ENCODE results near the gene ASB4.

The ASB4 gene

DNA sequence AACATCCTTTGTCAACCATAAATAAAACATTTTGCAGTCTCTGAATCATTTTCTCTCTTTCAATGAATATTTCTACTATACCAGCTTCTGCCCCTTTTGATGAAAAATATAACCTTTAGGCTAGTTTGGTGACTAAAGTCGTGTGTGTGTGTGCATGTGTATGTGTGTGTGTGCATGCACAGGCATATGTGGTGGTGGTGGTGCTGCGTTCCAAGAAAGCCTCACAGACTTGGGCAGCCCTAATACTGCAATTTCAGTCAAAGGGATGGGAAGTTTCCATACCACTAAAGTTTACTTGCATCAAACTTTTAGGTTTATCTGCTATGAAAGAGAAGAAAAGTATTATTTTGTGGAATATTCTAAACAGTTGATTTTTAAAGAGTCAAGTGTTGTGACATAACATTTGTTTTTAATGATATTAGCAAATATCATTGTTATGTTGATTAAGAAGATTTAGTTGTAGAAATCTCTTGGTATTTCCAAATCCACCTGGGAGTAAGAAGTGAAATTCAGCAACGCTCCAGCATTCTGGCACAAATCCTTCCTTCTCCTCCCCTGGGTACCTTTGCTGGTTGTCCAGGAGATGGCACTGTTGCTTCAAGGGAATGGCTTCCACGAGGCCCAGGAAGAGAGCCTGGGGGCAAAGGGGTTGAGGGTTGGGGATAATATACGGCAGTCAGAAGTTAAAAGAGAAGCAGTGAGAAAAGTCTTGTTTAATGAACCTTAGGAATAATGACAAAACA, 41.5 kb downstream of the ASB4 start:
- no peak overlapping the region for H3K4me3 Mint-ChIP-seq
- peaks cover 24% of the 10 kb centered on the region for H3K27me3 Mint-ChIP-seq (ENCODE audit: low read depth)
- no peak overlapping the region for H3K27ac Mint-ChIP-seq
- no peaks in the 10 kb centered on the region for H3K36me3 Mint-ChIP-seq (ENCODE audit: low read depth)
- DNase-seq (ENCODE audit: low spot score) = no peak
- peaks cover 2% of the 10 kb centered on the region for H3K4me1 Mint-ChIP-seq (ENCODE audit: low read depth)
- no peaks in the 10 kb centered on the region for H3K9me3 Mint-ChIP-seq

- H3K4me1 Mint-ChIP-seq (ENCODE audit: low read depth) = peaks cover 2% of the 10 kb centered on the region
- peaks cover 21% of the 10 kb centered on the region for H3K27me3 Mint-ChIP-seq (ENCODE audit: low read depth)
- no peak overlapping the region for H3K4me3 Mint-ChIP-seq
- no peak overlapping the region for H3K27ac Mint-ChIP-seq
- no peak for DNase-seq (ENCODE audit: low spot score)
- no peaks in the 10 kb centered on the region for H3K9me3 Mint-ChIP-seq
- no peaks in the 10 kb centered on the region for H3K36me3 Mint-ChIP-seq (ENCODE audit: low read depth)
These were observed 42.1 kb downstream of the ASB4 start for GRCh38 chr7:95527776-95528250.

DNA sequence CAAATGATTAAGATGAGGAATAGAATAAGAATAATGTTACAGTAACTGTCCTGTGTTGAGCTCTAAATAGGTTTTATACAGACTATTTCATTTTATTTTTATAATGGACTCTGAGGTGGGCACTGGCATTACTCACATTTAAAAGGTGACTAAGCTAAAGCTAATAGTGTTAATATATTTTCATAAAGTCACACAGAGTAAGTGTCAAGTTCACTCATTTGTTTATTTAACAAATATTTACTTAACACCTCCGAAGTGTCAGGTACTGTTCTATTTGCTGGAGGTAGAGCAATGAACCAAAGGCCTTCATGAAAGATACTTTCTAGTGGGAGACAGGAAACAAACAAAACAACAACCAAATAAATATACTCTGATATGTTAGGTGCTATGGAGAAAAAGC, 44.0 kb downstream of the ASB4 start:
- Mint-ChIP-seq H3K27ac (no peak overlapping the region), H3K36me3 (ENCODE audit: low read depth) (no peaks in the 10 kb centered on the region), H3K4me3 (no peak overlapping the region), H3K27me3 (ENCODE audit: low read depth) (peaks cover 19% of the 10 kb centered on the region), H3K4me1 (ENCODE audit: low read depth) (peaks cover 2% of the 10 kb centered on the region), H3K9me3 (no peaks in the 10 kb centered on the region)
- DNase-seq (ENCODE audit: low spot score) = no peak

DNA sequence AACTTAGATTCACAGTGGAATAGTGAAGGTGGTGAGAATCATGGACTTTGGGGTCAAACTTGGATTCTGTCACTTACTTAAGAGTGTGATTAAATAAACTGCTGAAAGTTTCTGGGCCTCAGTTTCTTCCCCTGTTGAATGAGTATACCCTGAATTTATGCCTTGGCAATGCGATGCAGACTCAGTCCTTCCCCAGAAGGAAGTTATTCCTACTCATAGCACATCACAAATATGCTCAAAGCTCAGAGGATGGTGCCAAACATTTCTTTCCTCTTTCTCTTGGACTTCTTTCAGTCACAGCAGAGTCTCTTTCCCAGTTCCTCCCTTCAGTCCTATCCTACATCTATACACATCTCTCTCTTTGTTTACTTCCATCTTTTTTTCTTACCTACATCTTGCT, 45.1 kb downstream of the ASB4 start:
- Mint-ChIP-seq H3K27me3 (ENCODE audit: low read depth) (peaks cover 18% of the 10 kb centered on the region), H3K36me3 (ENCODE audit: low read depth) (no peaks in the 10 kb centered on the region), H3K4me3 (no peak overlapping the region), H3K4me1 (ENCODE audit: low read depth) (peaks cover 2% of the 10 kb centered on the region), H3K9me3 (no peaks in the 10 kb centered on the region), H3K27ac (no peak overlapping the region)
- no peak for DNase-seq (ENCODE audit: low spot score)

DNA sequence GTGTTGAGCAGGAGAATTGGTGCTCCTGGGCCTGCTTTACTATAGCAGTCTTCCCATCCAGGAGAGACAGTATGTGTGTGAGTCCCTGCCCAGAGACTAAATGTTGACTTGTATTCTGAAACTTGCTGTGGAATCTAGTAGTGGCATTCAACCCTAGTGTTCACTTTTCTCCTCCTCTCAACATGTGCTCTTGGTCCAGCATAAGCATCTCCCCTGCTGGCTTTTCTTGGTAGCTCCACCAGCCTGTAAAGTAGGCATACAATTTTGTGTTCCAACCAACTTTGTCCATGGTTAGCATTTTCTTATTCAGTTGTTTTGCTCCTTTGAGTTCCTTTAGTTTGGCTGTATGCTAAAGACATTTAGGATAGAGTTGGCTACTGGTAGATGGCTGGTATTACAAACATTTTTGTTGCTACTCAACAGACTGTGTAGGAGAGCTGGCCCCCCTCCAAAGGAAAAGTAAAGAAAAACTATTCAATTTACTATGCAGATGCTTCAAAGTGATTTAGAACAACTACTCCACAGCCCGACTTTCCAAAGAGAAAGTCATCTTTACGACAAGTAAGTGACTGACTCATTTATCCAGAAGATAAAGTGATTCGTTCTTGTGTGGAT, 46.0 kb downstream of the ASB4 start:
- Mint-ChIP-seq H3K27ac (no peak overlapping the region), H3K36me3 (ENCODE audit: low read depth) (no peaks in the 10 kb centered on the region), H3K27me3 (ENCODE audit: low read depth) (peaks cover 14% of the 10 kb centered on the region), H3K4me1 (ENCODE audit: low read depth) (peaks cover 2% of the 10 kb centered on the region), H3K4me3 (no peak overlapping the region), H3K9me3 (no peaks in the 10 kb centered on the region)
- DNase-seq (ENCODE audit: low spot score) = no peak

DNA sequence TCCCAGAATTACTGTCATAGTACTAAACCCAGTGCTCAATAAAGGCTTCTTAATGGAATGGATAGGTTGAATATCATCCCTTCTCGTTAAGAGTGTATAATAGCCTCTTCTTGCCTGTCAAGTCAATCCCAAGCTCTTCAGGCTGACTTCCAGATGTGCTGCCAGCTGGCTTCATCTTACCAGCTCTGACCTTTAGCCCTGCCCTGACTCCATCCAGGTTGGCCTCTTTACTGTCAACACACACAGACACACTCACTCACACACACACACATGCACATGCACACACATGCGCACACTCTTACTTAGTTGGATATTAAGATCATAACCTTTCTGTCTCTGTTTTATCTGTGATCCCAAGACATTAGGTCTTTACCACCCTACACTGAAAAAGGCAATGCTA, 49.1 kb downstream of the ASB4 start:
- H3K4me3 Mint-ChIP-seq = no peak overlapping the region

DNA sequence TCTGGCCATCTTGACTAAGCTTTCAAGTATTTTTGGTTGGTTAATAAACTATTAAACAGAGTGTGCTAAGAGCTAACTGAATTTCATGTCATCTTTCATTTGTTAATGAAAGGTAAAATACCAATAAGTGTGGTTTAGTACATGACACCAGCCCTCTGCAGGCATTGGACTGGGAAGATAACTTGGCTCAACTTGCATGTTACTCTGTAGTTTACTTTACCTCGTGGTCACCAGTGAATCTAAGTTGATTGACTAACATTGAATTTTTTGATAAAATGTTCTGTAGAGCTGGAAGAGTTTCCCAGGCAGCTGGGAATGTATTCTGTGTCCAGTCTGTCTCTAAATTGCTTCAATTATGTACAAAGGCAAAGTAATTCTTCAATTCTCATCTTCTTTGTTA, 49.9 kb downstream of the ASB4 start:
- no peaks in the 10 kb centered on the region for H3K4me1 Mint-ChIP-seq (ENCODE audit: low read depth)
- H3K27me3 Mint-ChIP-seq (ENCODE audit: low read depth) = peaks cover 23% of the 10 kb centered on the region
- H3K36me3 Mint-ChIP-seq (ENCODE audit: low read depth) = no peaks in the 10 kb centered on the region
- no peak for DNase-seq (ENCODE audit: low spot score)
- no peak overlapping the region for H3K4me3 Mint-ChIP-seq
- H3K27ac Mint-ChIP-seq = no peak overlapping the region
- H3K9me3 Mint-ChIP-seq = no peaks in the 10 kb centered on the region

More for the DNA sequence above, 49.1 kb downstream of the ASB4 start:
- Mint-ChIP-seq H3K27ac (no peak overlapping the region), H3K36me3 (ENCODE audit: low read depth) (no peaks in the 10 kb centered on the region), H3K9me3 (no peaks in the 10 kb centered on the region), H3K4me1 (ENCODE audit: low read depth) (no peaks in the 10 kb centered on the region), H3K27me3 (ENCODE audit: low read depth) (peaks cover 18% of the 10 kb centered on the region)
- DNase-seq (ENCODE audit: low spot score) = no peak

DNA sequence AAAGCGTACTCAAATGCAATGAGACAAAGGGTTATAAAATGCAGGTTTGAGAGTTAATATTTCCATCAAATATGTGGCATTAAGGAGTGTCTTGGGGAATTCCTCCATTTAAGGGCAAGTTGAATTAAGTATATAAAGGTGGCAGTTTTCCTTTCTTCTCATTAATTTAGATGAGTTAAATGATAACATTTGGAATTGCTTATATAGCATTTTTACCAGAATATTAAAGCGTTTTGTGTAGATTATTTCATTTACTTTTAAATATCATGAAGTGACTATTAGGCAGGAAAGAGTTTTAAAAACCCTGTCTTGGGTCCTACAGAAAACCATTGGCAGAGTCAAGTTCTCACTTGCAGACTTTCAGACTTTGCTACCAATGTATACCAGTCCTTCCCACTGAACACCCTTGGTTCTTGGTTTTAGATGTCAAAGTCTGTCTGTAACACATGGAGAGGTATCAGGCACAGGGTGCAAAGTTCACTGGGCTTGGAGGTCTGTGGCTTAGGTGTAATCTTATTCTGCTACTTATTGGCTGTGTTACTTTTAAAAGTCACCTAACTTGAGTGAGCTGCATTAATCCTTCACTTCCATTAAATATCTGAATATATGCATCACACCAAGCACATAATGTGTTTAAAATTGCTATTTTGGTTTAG, 51.0 kb downstream of the ASB4 start:
- no peak overlapping the region for H3K27ac Mint-ChIP-seq
- H3K36me3 Mint-ChIP-seq (ENCODE audit: low read depth) = no peaks in the 10 kb centered on the region
- H3K27me3 Mint-ChIP-seq (ENCODE audit: low read depth) = peaks cover 23% of the 10 kb centered on the region
- no peak for DNase-seq (ENCODE audit: low spot score)
- no peak overlapping the region for H3K4me3 Mint-ChIP-seq
- no peaks in the 10 kb centered on the region for H3K4me1 Mint-ChIP-seq (ENCODE audit: low read depth)
- no peaks in the 10 kb centered on the region for H3K9me3 Mint-ChIP-seq

DNA sequence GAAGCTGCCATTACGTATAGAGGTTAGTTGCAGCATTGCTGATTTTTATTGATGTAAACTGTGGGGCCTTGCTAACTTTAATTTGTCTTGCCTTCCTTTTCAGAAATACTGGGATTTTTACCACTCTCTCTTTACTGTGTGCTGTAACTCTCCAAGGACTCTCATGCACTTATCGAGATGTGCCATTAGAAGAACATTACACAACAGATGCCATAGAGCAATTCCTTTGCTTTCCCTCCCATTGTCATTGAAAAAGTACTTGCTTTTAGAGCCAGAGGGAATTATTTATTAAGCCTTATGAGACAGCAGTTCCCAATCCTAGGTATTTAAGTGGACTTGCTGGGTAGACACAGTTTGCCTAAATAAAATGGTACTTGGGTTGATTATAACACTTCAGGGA, 51.7 kb downstream of the ASB4 start:
- peaks cover 25% of the 10 kb centered on the region for H3K27me3 Mint-ChIP-seq (ENCODE audit: low read depth)
- DNase-seq (ENCODE audit: low spot score) = no peak
- H3K27ac Mint-ChIP-seq = no peak overlapping the region
- H3K9me3 Mint-ChIP-seq = no peaks in the 10 kb centered on the region
- H3K4me1 Mint-ChIP-seq (ENCODE audit: low read depth) = no peaks in the 10 kb centered on the region
- no peaks in the 10 kb centered on the region for H3K36me3 Mint-ChIP-seq (ENCODE audit: low read depth)
- H3K4me3 Mint-ChIP-seq = no peak overlapping the region

DNA sequence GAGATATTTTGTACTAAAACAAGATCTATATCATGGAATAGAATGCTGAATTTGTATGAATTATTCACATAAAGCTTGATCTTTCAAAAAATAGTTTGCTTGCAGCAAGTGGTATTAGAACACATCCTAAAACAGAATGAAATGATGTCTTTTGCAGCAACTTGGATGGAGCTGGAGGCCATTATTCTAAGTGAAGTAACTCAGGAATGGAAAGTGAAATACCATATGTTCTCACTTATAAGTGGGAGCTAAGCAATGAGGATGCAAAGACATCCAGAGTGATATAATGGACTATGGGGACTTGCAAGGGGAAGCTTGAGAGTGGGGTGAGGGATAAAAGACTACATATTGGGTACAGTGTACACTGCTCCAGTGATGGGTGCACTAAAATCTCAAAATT, 53.7 kb downstream of the ASB4 start:
- H3K27ac Mint-ChIP-seq = no peak overlapping the region
- no peaks in the 10 kb centered on the region for H3K4me1 Mint-ChIP-seq (ENCODE audit: low read depth)
- H3K4me3 Mint-ChIP-seq = no peak overlapping the region
- peaks cover 22% of the 10 kb centered on the region for H3K27me3 Mint-ChIP-seq (ENCODE audit: low read depth)
- no peaks in the 10 kb centered on the region for H3K36me3 Mint-ChIP-seq (ENCODE audit: low read depth)
- DNase-seq (ENCODE audit: low spot score) = no peak
- H3K9me3 Mint-ChIP-seq = no peaks in the 10 kb centered on the region

DNA sequence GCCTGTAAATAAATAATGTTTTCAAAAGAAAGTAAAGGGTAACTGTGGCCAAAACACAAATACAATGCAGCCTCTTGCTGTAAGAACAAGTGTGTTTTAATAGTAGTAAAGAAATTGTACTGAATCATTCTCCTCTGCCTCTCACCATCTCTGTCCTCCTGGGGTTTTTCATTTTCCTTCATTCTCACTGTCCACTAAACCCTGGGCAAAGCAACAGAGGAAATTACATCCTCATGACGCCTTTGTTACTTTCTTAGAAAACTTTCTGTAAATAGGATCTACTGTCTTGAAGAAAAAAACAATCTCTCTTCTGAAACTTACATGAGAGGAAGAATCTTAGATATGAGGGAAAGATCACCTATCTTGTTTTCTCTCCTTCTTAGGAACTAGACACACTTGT, 54.6 kb downstream of the ASB4 start:
- DNase-seq (ENCODE audit: low spot score) = no peak
- Mint-ChIP-seq H3K27ac (no peak overlapping the region), H3K9me3 (no peaks in the 10 kb centered on the region), H3K27me3 (ENCODE audit: low read depth) (peaks cover 16% of the 10 kb centered on the region), H3K36me3 (ENCODE audit: low read depth) (no peaks in the 10 kb centered on the region), H3K4me1 (ENCODE audit: low read depth) (no peaks in the 10 kb centered on the region), H3K4me3 (no peak overlapping the region)

- no peak overlapping the region for H3K27ac Mint-ChIP-seq
- H3K4me3 Mint-ChIP-seq = no peak overlapping the region
- H3K9me3 Mint-ChIP-seq = no peaks in the 10 kb centered on the region
- peaks cover 14% of the 10 kb centered on the region for H3K27me3 Mint-ChIP-seq (ENCODE audit: low read depth)
- H3K36me3 Mint-ChIP-seq (ENCODE audit: low read depth) = no peaks in the 10 kb centered on the region
- no peak for DNase-seq (ENCODE audit: low spot score)
- H3K4me1 Mint-ChIP-seq (ENCODE audit: low read depth) = no peaks in the 10 kb centered on the region
These were observed 57.6 kb downstream of the ASB4 start for GRCh38 chr7:95543312-95543711.

GRCh38 chr7:95544171-95544570, 58.4 kb downstream of the ASB4 start:
- H3K4me3 Mint-ChIP-seq = no peak overlapping the region
- DNase-seq (ENCODE audit: low spot score) = no peak
- no peaks in the 10 kb centered on the region for H3K9me3 Mint-ChIP-seq
- peaks cover 10% of the 10 kb centered on the region for H3K27me3 Mint-ChIP-seq (ENCODE audit: low read depth)
- H3K27ac Mint-ChIP-seq = no peak overlapping the region
- no peaks in the 10 kb centered on the region for H3K36me3 Mint-ChIP-seq (ENCODE audit: low read depth)
- no peaks in the 10 kb centered on the region for H3K4me1 Mint-ChIP-seq (ENCODE audit: low read depth)

- DNase-seq (ENCODE audit: low spot score) = no peak
These were observed 59.4 kb downstream of the ASB4 start for GRCh38 chr7:95545007-95545615.

More at GRCh38 chr7:95545007-95545615, 59.4 kb downstream of the ASB4 start:
- H3K9me3 Mint-ChIP-seq = no peaks in the 10 kb centered on the region
- H3K27me3 Mint-ChIP-seq (ENCODE audit: low read depth) = peaks cover 8% of the 10 kb centered on the region
- H3K27ac Mint-ChIP-seq = no peak overlapping the region
- H3K4me1 Mint-ChIP-seq (ENCODE audit: low read depth) = no peaks in the 10 kb centered on the region
- no peak overlapping the region for H3K4me3 Mint-ChIP-seq
- H3K36me3 Mint-ChIP-seq (ENCODE audit: low read depth) = no peaks in the 10 kb centered on the region
